Loucy (cell line): ENCODE measurements around the gene MAP3K5.

Source experiments
- H2AFZ ChIP-seq: fragments of 200-600 bp; sonication (generic); 2 replicates; pipeline ENCODE4 v1.6.0; 2016; ENCODE audit warnings: antibody characterized with exemption, mild to moderate bottlenecking, low read length, moderate library complexity
- H3F3A ChIP-seq: fragments of 200-600 bp; 2 replicates; pipeline ENCODE4 v1.6.0; 2016; ENCODE audit warnings: antibody characterized with exemption, low read depth, mild to moderate bottlenecking
- H3K27me3 ChIP-seq: fragments of 200-600 bp; sonication (generic); 2 replicates; pipeline ENCODE4 v1.6.1; 2014; ENCODE audit warnings: low read length, mild to moderate bottlenecking; ENCODE audit not compliant: insufficient read depth, poor library complexity, severe bottlenecking
- H3K36me3 ChIP-seq: fragments of 200-600 bp; sonication (generic); 2 replicates; pipeline ENCODE4 v1.6.1; 2016; ENCODE audit warnings: low read length; ENCODE audit not compliant: insufficient read depth
- H3K4me1 ChIP-seq: fragments of 200-600 bp; sonication (generic); 2 replicates; pipeline ENCODE4 v1.5.1; 2014; ENCODE audit warnings: low read length, mild to moderate bottlenecking; ENCODE audit not compliant: insufficient read depth, poor library complexity, severe bottlenecking
- H3K4me2 ChIP-seq: fragments of 200-600 bp; sonication (generic); 2 replicates; pipeline ENCODE4 v1.6.0; 2014; ENCODE audit warnings: antibody characterized with exemption, low read length, low read depth, mild to moderate bottlenecking; ENCODE audit not compliant: poor library complexity, severe bottlenecking
- H3K4me3 ChIP-seq: fragments of 200-600 bp; sonication (generic); 2 replicates; pipeline ENCODE4 v1.5.1; 2014; ENCODE audit warnings: low read length, mild to moderate bottlenecking, mixed read lengths; ENCODE audit not compliant: poor library complexity, severe bottlenecking
- H3K79me2 ChIP-seq: fragments of 200-600 bp; sonication (generic); 2 replicates; pipeline ENCODE4 v1.6.1; 2014; ENCODE audit warnings: low read length; ENCODE audit not compliant: insufficient read depth
- H3K9ac ChIP-seq: fragments of 200-600 bp; sonication (generic); 2 replicates; pipeline ENCODE4 v1.6.0; 2014; ENCODE audit warnings: mild to moderate bottlenecking, low read depth, low read length, moderate library complexity; ENCODE audit not compliant: poor library complexity, severe bottlenecking
- H3K9me2 ChIP-seq: fragments of 200-600 bp; sonication (generic); replicated peaks from 2 replicates; pipeline ENCODE4 v1.6.1; 2016; ENCODE audit warnings: low read depth, low read length, mixed read lengths
- H3K9me3 ChIP-seq: fragments of 200-600 bp; sonication (generic); 2 replicates; pipeline ENCODE4 v1.6.1; 2014; ENCODE audit warnings: mild to moderate bottlenecking, antibody characterized with exemption, low read length, low read depth; ENCODE audit not compliant: insufficient read depth
- H4K20me1 ChIP-seq: fragments of 200-600 bp; sonication (generic); 2 replicates; pipeline ENCODE4 v1.6.0; 2014; ENCODE audit warnings: antibody characterized with exemption, low read length, mild to moderate bottlenecking; ENCODE audit not compliant: insufficient read depth, poor library complexity, severe bottlenecking
- EZH2phosphoT487 ChIP-seq: fragments of 200-600 bp; IDR thresholded peaks from 2 replicates; pipeline ENCODE4 v1.6.1; 2018; ENCODE audit warnings: antibody characterized with exemption, mild to moderate bottlenecking, moderate library complexity, borderline replicate concordance
- TF ChIP-seq, protein P1 (sequence below): fragments of 200-600 bp; sonication (generic); conservative IDR thresholded peaks from 2 replicates; pipeline ENCODE4 v1.5.1; 2014; ENCODE audit warnings: mild to moderate bottlenecking, antibody characterized with exemption, low read length

Gene MAP3K5

DNA sequence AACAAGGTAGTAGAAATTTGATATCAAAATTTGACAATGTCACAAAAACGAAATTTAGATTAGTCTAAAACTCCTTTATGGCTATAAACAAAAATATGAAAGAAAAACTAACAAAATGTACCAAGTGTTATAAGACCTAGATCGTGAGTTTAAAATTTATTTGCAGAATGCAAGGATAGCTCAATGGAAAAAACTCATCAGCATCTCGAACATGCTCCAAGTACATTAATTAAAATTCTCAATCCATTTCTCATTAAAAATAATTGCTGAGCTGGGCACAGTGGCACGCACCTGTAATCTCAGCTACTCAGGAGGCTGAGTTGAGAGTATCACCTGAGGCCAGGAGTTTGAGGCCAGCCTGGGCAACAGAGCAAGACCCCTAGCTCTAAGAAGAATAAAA lies 70.8 kb downstream of the MAP3K5 start:
- no peak overlapping the region for H2AFZ ChIP-seq
- no peaks in the 10 kb centered on the region for H4K20me1 ChIP-seq
- H3K4me1 ChIP-seq: no peaks in the 10 kb centered on the region
- no peak overlapping the region for H3K9ac ChIP-seq
- no peaks in the 10 kb centered on the region for H3K36me3 ChIP-seq
- no peaks in the 10 kb centered on the region for H3K79me2 ChIP-seq
- no peaks in the 10 kb centered on the region for H3K9me2 ChIP-seq
- TF ChIP-seq, protein P1, sequence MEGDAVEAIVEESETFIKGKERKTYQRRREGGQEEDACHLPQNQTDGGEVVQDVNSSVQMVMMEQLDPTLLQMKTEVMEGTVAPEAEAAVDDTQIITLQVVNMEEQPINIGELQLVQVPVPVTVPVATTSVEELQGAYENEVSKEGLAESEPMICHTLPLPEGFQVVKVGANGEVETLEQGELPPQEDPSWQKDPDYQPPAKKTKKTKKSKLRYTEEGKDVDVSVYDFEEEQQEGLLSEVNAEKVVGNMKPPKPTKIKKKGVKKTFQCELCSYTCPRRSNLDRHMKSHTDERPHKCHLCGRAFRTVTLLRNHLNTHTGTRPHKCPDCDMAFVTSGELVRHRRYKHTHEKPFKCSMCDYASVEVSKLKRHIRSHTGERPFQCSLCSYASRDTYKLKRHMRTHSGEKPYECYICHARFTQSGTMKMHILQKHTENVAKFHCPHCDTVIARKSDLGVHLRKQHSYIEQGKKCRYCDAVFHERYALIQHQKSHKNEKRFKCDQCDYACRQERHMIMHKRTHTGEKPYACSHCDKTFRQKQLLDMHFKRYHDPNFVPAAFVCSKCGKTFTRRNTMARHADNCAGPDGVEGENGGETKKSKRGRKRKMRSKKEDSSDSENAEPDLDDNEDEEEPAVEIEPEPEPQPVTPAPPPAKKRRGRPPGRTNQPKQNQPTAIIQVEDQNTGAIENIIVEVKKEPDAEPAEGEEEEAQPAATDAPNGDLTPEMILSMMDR: no peak
- no peak for TF ChIP-seq EZH2phosphoT487
- no peak overlapping the region for H3K4me2 ChIP-seq
- no peaks in the 10 kb centered on the region for H3K9me3 ChIP-seq
- no peaks in the 10 kb centered on the region for H3K27me3 ChIP-seq
- no peaks in the 10 kb centered on the region for H3F3A ChIP-seq
- H3K4me3 ChIP-seq: no peak overlapping the region

DNA sequence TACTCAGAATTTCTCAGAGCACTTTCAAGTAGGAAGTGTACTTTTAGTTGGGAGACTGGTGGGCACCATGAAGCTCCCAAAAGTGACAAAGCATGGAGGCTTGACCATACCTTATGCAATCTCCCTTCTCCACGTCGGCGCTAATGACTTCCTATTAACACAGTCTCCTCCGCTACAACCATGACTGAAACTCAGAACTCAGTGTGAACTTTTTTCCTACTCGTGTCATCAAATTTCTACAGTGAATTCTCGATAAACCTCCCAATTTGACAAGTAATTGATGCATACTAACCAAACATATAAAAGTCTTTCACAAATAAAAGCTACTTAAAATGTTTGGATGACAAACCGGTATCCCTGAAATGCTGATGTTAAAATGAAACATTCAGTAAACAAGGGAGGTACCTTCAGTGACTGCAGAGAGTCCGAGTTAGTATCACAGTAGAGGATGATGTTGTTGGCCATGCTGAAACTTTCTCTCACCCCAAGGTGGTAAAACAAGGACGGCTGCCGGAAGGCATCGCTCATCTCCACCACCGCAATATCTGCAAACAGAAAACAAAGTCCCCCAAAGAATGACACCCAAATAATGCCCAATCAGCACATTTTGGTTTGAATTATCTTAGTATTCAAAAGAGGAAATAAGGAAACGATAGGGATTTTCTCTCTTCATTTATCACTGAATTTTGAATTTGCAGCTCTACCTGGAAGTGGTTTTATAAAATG lies 72.1 kb downstream of the MAP3K5 start:
- Histone ChIP-seq H3K79me2 (no peaks in the 10 kb centered on the region), H3F3A (no peaks in the 10 kb centered on the region), H2AFZ (no peak overlapping the region), H3K4me3 (no peak overlapping the region), H3K36me3 (no peaks in the 10 kb centered on the region), H3K4me2 (no peak overlapping the region), H3K27me3 (no peaks in the 10 kb centered on the region), H3K9ac (no peak overlapping the region), H3K4me1 (no peaks in the 10 kb centered on the region), H3K9me3 (no peaks in the 10 kb centered on the region), H4K20me1 (no peaks in the 10 kb centered on the region), H3K9me2 (no peaks in the 10 kb centered on the region)
- TF ChIP-seq, protein P1: no peak
- no peak for TF ChIP-seq EZH2phosphoT487

DNA sequence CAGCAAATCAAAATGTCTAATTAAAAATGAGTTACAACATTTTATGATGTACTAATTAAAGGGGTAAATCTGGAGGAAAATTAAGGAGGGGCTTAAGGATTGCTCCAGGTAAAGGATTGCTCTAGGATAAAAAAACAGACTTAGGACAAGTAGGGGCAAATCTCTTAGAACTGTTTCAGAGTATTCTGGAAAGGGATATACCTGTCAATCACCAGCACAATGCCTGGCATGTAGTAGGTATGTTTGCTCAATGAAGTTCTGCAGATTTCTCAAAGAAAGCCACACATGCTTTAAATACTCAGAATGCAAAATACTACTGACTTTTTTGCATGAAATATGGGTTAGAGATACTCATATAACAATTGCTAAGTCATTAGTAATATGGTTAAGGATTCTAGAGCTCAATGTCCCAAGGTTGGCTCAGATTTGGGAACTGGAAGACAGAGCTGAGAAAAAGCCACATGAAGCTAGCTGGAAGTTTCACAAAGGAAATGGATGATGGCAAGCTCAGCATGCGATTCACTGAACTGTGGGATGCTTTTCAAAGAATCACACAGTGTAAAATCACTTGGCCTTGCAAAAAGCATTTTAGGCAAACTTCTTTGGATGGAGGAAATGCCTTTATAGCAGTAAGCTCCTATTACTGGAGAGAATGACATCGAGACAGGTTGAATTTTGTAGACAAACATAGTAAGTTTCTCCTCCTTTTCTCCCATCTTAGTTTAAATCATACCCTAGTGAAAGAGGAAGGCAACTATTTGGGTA lies 72.8 kb downstream of the MAP3K5 start:
- no peak overlapping the region for H3K4me2 ChIP-seq
- H3K36me3 ChIP-seq: no peaks in the 10 kb centered on the region
- no peaks in the 10 kb centered on the region for H3K4me1 ChIP-seq
- no peak for TF ChIP-seq EZH2phosphoT487
- TF ChIP-seq, protein P1: no peak
- no peaks in the 10 kb centered on the region for H3F3A ChIP-seq
- H3K9me3 ChIP-seq: no peaks in the 10 kb centered on the region
- H4K20me1 ChIP-seq: no peaks in the 10 kb centered on the region
- no peak overlapping the region for H2AFZ ChIP-seq
- H3K4me3 ChIP-seq: no peak overlapping the region
- H3K9me2 ChIP-seq: no peaks in the 10 kb centered on the region
- H3K27me3 ChIP-seq: no peaks in the 10 kb centered on the region
- no peak overlapping the region for H3K9ac ChIP-seq
- H3K79me2 ChIP-seq: no peaks in the 10 kb centered on the region
